H1 (cell line): ENCODE data around the gene MYORG. TPM values are rescaled to one million over a fixed set of nuclear protein-coding genes. Genes with fewer than 3 reads are reported as not detected.

Source experiments
- CTCF ChIA-PET: fragments of 300-600 bp; sonication (Branson Sonifier 250); formaldehyde crosslinking; loops from one replicate; lab custom pipeline; 2021; ENCODE audit not compliant: partially characterized antibody; lab: Charles Lee
- POLR2A ChIA-PET: fragments of 300-600 bp; sonication (Branson Sonifier 250); formaldehyde crosslinking; loops from one replicate; lab custom pipeline; 2021; ENCODE audit warnings: inconsistent platforms; ENCODE audit not compliant: partially characterized antibody; lab: Charles Lee
- DNase-seq, 2 experiments: peaks; one replicate each; pipeline versions ENCODE4 v3.0.0 to v3.0.0-alpha.2; 2010 to 2022; ENCODE audit warnings: low spot score in 2 of 2, low read depth in 1 of 2, mixed read lengths in 1 of 2
- FAIRE-seq: peaks from 2 replicates; lab custom pipeline; 2011; peaks lifted over from hg19 to GRCh38; lab: Jason Lieb, UNC
- H2AFZ ChIP-seq: 2 replicates; pipeline ENCODE4 v1.8.1; 2012; ENCODE audit warnings: low read length, inconsistent platforms
- H2AK5ac ChIP-seq: 2 replicates; pipeline ENCODE4 v1.6.1; 2013; ENCODE audit warnings: low read depth, low read length
- H2BK120ac ChIP-seq: replicated peaks from 2 replicates; pipeline ENCODE3; 2013; ENCODE audit warnings: low read depth, low read length, inconsistent platforms
- H2BK12ac ChIP-seq: 2 replicates; pipeline ENCODE4 v1.6.1; 2013; ENCODE audit warnings: low read depth, low read length
- H2BK15ac ChIP-seq: 2 replicates; pipeline ENCODE4 v1.6.1; 2013; ENCODE audit warnings: low read length
- H2BK20ac ChIP-seq: 2 replicates; pipeline ENCODE4 v1.6.1; 2013; ENCODE audit warnings: low read length
- H2BK5ac ChIP-seq: 2 replicates; pipeline ENCODE4 v1.6.1; 2013; ENCODE audit warnings: low read depth, low read length
- H3K14ac ChIP-seq: 2 replicates; pipeline ENCODE4 v1.6.1; 2013; ENCODE audit warnings: inconsistent platforms; ENCODE audit not compliant: insufficient read length
- H3K18ac ChIP-seq: 2 replicates; pipeline ENCODE4 v1.6.1; 2013; ENCODE audit warnings: low read length; ENCODE audit errors: extremely low read depth
- H3K23ac ChIP-seq: 2 replicates; pipeline ENCODE4 v1.6.1; 2013; ENCODE audit warnings: inconsistent platforms; ENCODE audit not compliant: insufficient read length
- H3K23me2 ChIP-seq: 2 replicates; pipeline ENCODE4 v1.6.1; 2013; ENCODE audit warnings: low read depth, low read length
- H3K27ac ChIP-seq: 2 replicates; pipeline ENCODE4 v1.6.1; 2011; ENCODE audit warnings: low read depth, low read length, inconsistent platforms
- H3K27me3 ChIP-seq, 4 experiments: replicated peaks in 1 of 4; 1 replicate in 1 of 4; 2 replicates in 3 of 4; pipeline versions ENCODE4 v1.6.1 to v1.8.1; 2011 to 2013; ENCODE audit warnings: low read length in 3 of 4, mild to moderate bottlenecking in 3 of 4, inconsistent platforms in 2 of 4, mixed read lengths in 2 of 4, moderate library complexity in 1 of 4; ENCODE audit not compliant: control insufficient read depth in 3 of 4, insufficient read depth in 3 of 4; ENCODE audit errors: extremely low read depth in 1 of 4
- H3K36me3 ChIP-seq, 4 experiments: 2 replicates each; pipeline versions ENCODE4 v1.6.1 to v1.8.1; 2011 to 2013; ENCODE audit warnings: mild to moderate bottlenecking in 4 of 4, low read length in 3 of 4, moderate library complexity in 2 of 4, control low read depth in 1 of 4, inconsistent platforms in 1 of 4; ENCODE audit not compliant: insufficient read depth in 4 of 4, control insufficient read depth in 2 of 4
- H3K4ac ChIP-seq: replicated peaks from 2 replicates; pipeline ENCODE3; 2013; ENCODE audit warnings: low read length, low read depth, mixed read lengths, inconsistent platforms; ENCODE audit not compliant: insufficient read length
- H3K4me1 ChIP-seq, 4 experiments: replicated peaks in 1 of 4; 1 replicate in 1 of 4; 2 replicates in 3 of 4; pipeline versions ENCODE4 v1.6.1 to v1.8.1; 2011 to 2013; ENCODE audit warnings: low read length in 3 of 4, inconsistent platforms in 2 of 4, mixed read lengths in 1 of 4; ENCODE audit not compliant: insufficient read depth in 4 of 4, control insufficient read depth in 3 of 4
- H3K4me2 ChIP-seq, 2 experiments: 2 replicates each; pipeline versions ENCODE4 v1.6.1 to v1.8.1; 2011 to 2013; ENCODE audit warnings: low read depth in 2 of 2, low read length in 2 of 2, control low read depth in 1 of 2, inconsistent platforms in 1 of 2, mild to moderate bottlenecking in 1 of 2; ENCODE audit not compliant: insufficient read depth in 1 of 2
- H3K4me3 ChIP-seq, 4 experiments: fragments of 200-600, 300-600 bp in 1 of 4; sonication (generic), shearing (Covaris generic), sonication (Bioruptor Twin) in 1 of 4; 2 replicates each; pipeline versions ENCODE4 v1.5.1 to v1.8.1; 2011 to 2016; ENCODE audit warnings: low read length in 4 of 4, low read depth in 3 of 4, control low read depth in 2 of 4, inconsistent platforms in 2 of 4, mild to moderate bottlenecking in 2 of 4, mixed read lengths in 1 of 4, moderate library complexity in 1 of 4; ENCODE audit not compliant: insufficient read depth in 2 of 4; ENCODE audit errors: extremely low read depth in 1 of 4
- H3K56ac ChIP-seq: replicated peaks from 2 replicates; pipeline ENCODE3; 2013; ENCODE audit warnings: low read depth, mild to moderate bottlenecking, mixed read lengths, low read length, inconsistent platforms; ENCODE audit not compliant: insufficient read length
- H3K79me1 ChIP-seq: 2 replicates; pipeline ENCODE4 v1.6.1; 2013; ENCODE audit warnings: low read depth, low read length, control low read depth
- H3K79me2 ChIP-seq, 2 experiments: 2 replicates each; pipeline versions ENCODE4 v1.6.1 to v1.8.1; 2012 to 2013; ENCODE audit warnings: low read length in 2 of 2, mild to moderate bottlenecking in 2 of 2, inconsistent platforms in 1 of 2; ENCODE audit not compliant: insufficient read depth in 2 of 2, control insufficient read depth in 1 of 2
- H3K9ac ChIP-seq, 4 experiments: replicated peaks in 1 of 4; 1 replicate in 1 of 4; 2 replicates in 3 of 4; pipeline versions ENCODE4 v1.6.1 to v1.8.1; 2011 to 2013; ENCODE audit warnings: low read depth in 3 of 4, low read length in 3 of 4, control low read depth in 2 of 4, mild to moderate bottlenecking in 2 of 4, moderate library complexity in 2 of 4, inconsistent platforms in 1 of 4; ENCODE audit errors: extremely low read depth in 1 of 4
- H3K9me3 ChIP-seq, 2 experiments: 2 replicates each; pipeline versions ENCODE4 v1.6.1 to v1.8.1; 2012 to 2013; ENCODE audit warnings: mild to moderate bottlenecking in 2 of 2, moderate library complexity in 2 of 2, control low read depth in 1 of 2, inconsistent platforms in 1 of 2, low read depth in 1 of 2, low read length in 1 of 2, mixed read lengths in 1 of 2; ENCODE audit not compliant: insufficient read depth in 2 of 2
- H4K20me1 ChIP-seq, 2 experiments: replicated peaks in 1 of 2; 2 replicates each; pipeline versions ENCODE3 to v1.8.1; 2011 to 2013; ENCODE audit warnings: inconsistent platforms in 2 of 2, low read length in 2 of 2, mild to moderate bottlenecking in 1 of 2; ENCODE audit not compliant: insufficient read depth in 2 of 2, control insufficient read depth in 1 of 2
- H4K5ac ChIP-seq: 2 replicates; pipeline ENCODE4 v1.6.1; 2013; ENCODE audit warnings: low read length, low read depth, mixed read lengths, inconsistent platforms; ENCODE audit not compliant: insufficient read length
- H4K8ac ChIP-seq: 2 replicates; pipeline ENCODE4 v1.8.0; 2013; ENCODE audit warnings: mild to moderate bottlenecking, moderate library complexity, low read length, inconsistent platforms; ENCODE audit not compliant: insufficient read depth; ENCODE audit errors: extremely low read depth
- H4K91ac ChIP-seq: replicated peaks from 2 replicates; pipeline ENCODE3; 2013; ENCODE audit warnings: low read length, mixed read lengths, inconsistent platforms; ENCODE audit not compliant: insufficient read length
- CREB1 ChIP-seq: IDR thresholded peaks from 2 replicates; pipeline ENCODE4 v1.6.1; 2012; ENCODE audit warnings: inconsistent platforms
- CTBP2 ChIP-seq: IDR thresholded peaks from 2 replicates; pipeline ENCODE4 v1.7.0; 2011; ENCODE audit warnings: borderline replicate concordance, mild to moderate bottlenecking, moderate library complexity, mixed read lengths, low read length; ENCODE audit not compliant: insufficient read depth, insufficient read length
- EGR1 ChIP-seq: IDR thresholded peaks from 2 replicates; pipeline ENCODE4 v1.6.1; 2011; ENCODE audit warnings: low read depth, low read length, borderline replicate concordance
- KDM1A ChIP-seq: fragments of 200-600, 300-600 bp; sonication (generic); IDR thresholded peaks from 2 replicates; pipeline ENCODE4 v1.7.1; 2016; ENCODE audit warnings: mild to moderate bottlenecking, low read length, borderline replicate concordance
- POLR2AphosphoS5 ChIP-seq: IDR thresholded peaks from 2 replicates; pipeline ENCODE4 v1.6.1; 2011; ENCODE audit warnings: low read depth, low read length
- RAD21 ChIP-seq, 2 experiments: IDR thresholded peaks in 1 of 2; conservative IDR thresholded peaks in 1 of 2; 2 replicates each; pipeline ENCODE4 v1.6.1; 2011; ENCODE audit warnings: low read depth in 2 of 2, low read length in 2 of 2, improper control_type of control experiment in 1 of 2, inconsistent platforms in 1 of 2, mild to moderate bottlenecking in 1 of 2, moderate library complexity in 1 of 2
- SIN3A ChIP-seq, 2 experiments: IDR thresholded peaks in 1 of 2; conservative IDR thresholded peaks in 1 of 2; 2 replicates each; pipeline ENCODE4 v1.6.1; 2011 to 2012; ENCODE audit warnings: low read length in 2 of 2, improper control_type of control experiment in 1 of 2, low read depth in 1 of 2, mild to moderate bottlenecking in 1 of 2
- SP1 ChIP-seq: IDR thresholded peaks from 2 replicates; pipeline ENCODE4 v1.6.1; 2011; ENCODE audit warnings: low read depth, low read length
- SUZ12 ChIP-seq: fragments of 200-600 bp; sonication (generic); IDR thresholded peaks from 2 replicates; pipeline ENCODE4 v1.6.1; 2012; ENCODE audit warnings: mild to moderate bottlenecking, inconsistent platforms, low read length, moderate library complexity, mixed read lengths
- TAF1 ChIP-seq: IDR thresholded peaks from 2 replicates; pipeline ENCODE4 v1.6.1; 2011; ENCODE audit warnings: mild to moderate bottlenecking, low read depth, low read length
- TAF7 ChIP-seq: optimal IDR thresholded peaks from 2 replicates; pipeline ENCODE3; 2011; ENCODE audit warnings: low read depth, mild to moderate bottlenecking, inconsistent platforms, low read length, moderate library complexity, borderline replicate concordance
- TBP ChIP-seq: IDR thresholded peaks from 2 replicates; pipeline ENCODE4 v1.6.1; 2011; ENCODE audit warnings: low read depth, low read length, improper control_type of control experiment
- YY1 ChIP-seq: IDR thresholded peaks from 2 replicates; pipeline ENCODE4 v1.6.1; 2011; ENCODE audit warnings: low read depth, mild to moderate bottlenecking, low read length
- ZNF274 ChIP-seq: IDR thresholded peaks from 2 replicates; pipeline ENCODE4 v1.7.0; 2012; ENCODE audit warnings: low read length, borderline replicate concordance; ENCODE audit errors: extremely low read depth
- WGBS, 2 experiments: shearing (Covaris generic) in 1 of 2; methylation state at CpG; one replicate each; pipeline versions ENCODE4 v1.1.6 to v1.1.7; 2013 to 2015; ENCODE audit warnings: low lambda C conversion rate in 2 of 2, mixed read lengths in 2 of 2, inconsistent platforms in 1 of 2, low coverage in 1 of 2, missing lambda C conversion rate in 1 of 2; ENCODE audit not compliant: insufficient replicate concordance in 2 of 2, insufficient coverage in 1 of 2, insufficient read length in 1 of 2; ENCODE audit errors: extremely low coverage in 1 of 2, missing lambda C conversion rate in 1 of 2; 5-methylcytosine and 5-hydroxymethylcytosine counted together
- polyA plus RNA-seq, 7 experiments: library from polyadenylated mRNA; depleted of rRNA in 3 of 7; stranded (reverse) in 5 of 7; unstranded in 2 of 7; fragments of >200 nt in 5 of 7; fragments of 200-250 nt in 2 of 7; gene quantifications; 1 replicate in 5 of 7; 2 replicates in 1 of 7; 4 replicates in 1 of 7; pipeline versions ENCODE4 v1.2.1 to v1.2.3, GENCODE V29; 2011 to 2013; ENCODE audit warnings: missing spikeins in 2 of 7, mixed read lengths in 2 of 7
- total RNA-seq: library from RNA; stranded (reverse); fragmentation: NEBNext Ultra II Directional; extraction: Animal tissue kit (Norgen Biotek cat#: 25700); gene quantifications from 2 replicates; pipeline ENCODE4 v1.2.1, GENCODE V29; 2021

MYORG gene
- total and polyA plus RNA-seq, 2 of the 8 experiments (the other 6 are each of a cell fraction or from before 2014, with no cell fraction given), result 1.2 to 5.9 TPM

- no peaks in the 10 kb centered on the region for H3K4me1 ChIP-seq
- no peak overlapping the region for H3K56ac ChIP-seq
- no peaks in the 10 kb centered on the region; the same call in 1 of the 2 replicates for H3K79me1 ChIP-seq
- no peak for FAIRE-seq
- H3K27me3 ChIP-seq, result no peaks in the 10 kb centered on the region
- H3K36me3 ChIP-seq, result peaks cover 0 to 11% (median 4%) of the 10 kb centered on the region in 4 experiments; a peak in 4 of 8 replicates
- no peak overlapping the region for H2BK15ac ChIP-seq
- no peak overlapping the region for H2BK20ac ChIP-seq
- H3K4me2 ChIP-seq, result no peak overlapping the region
- H2BK120ac ChIP-seq, result no peak overlapping the region
- H3K27ac ChIP-seq, result no peak overlapping the region
- H4K20me1 ChIP-seq, result no peaks in the 10 kb centered on the region
- POLR2A ChIA-PET, result interaction anchor here (0.7 to 1.2 kb wide), 3 partner anchors 10 to 217 kb away, joined by 3 read pairs; no protein-coding TSS in a partner anchor
- H2AFZ ChIP-seq, result no peak overlapping the region
- no peak overlapping the region for H2BK5ac ChIP-seq
- no peak overlapping the region for H3K4me3 ChIP-seq
- H3K23me2 ChIP-seq, result no peaks in the 10 kb centered on the region
- CTCF ChIA-PET, result interaction anchor here (4.0 to 16.6 kb wide), 2 partner anchors 11 to 32 kb away, joined by 27 to 350 read pairs; partner anchors contain the start of gene MYORG
- no peak overlapping the region for H2AK5ac ChIP-seq
- H3K23ac ChIP-seq, result no peak overlapping the region
- WGBS, 2 experiments, result 72% methylated on average over 1 of the region's 1 CpG; no CpG with 5 or more reads in 1 of the 2 experiments
- H3K79me2 ChIP-seq, result no peaks in the 10 kb centered on the region
- H4K91ac ChIP-seq, result no peak overlapping the region
- no peak overlapping the region for H4K8ac ChIP-seq
- no peak overlapping the region for H3K9ac ChIP-seq
- no peak overlapping the region for H2BK12ac ChIP-seq
- no peaks in the 10 kb centered on the region for H3K9me3 ChIP-seq
- no peak for DNase-seq
- H4K5ac ChIP-seq, result no peak overlapping the region
- H3K4ac ChIP-seq, result no peak overlapping the region
- H3K18ac ChIP-seq, result no peak overlapping the region
- no peak overlapping the region for H3K14ac ChIP-seq
- TF ChIP-seq SUZ12 (no peak), YY1 (no peak), ZNF274 (no peak), TBP (no peak), RAD21 (IDR thresholded peaks at IDR 0.05 in 1 of 2, conservative IDR thresholded peaks at IDR 0.05 in 1 of 2; ENCODE audit: low read depth in 2 of 2, low read length in 2 of 2) (no peak), POLR2AphosphoS5 (no peak), SIN3A (conservative IDR thresholded peaks at IDR 0.05 in 1 of 2, IDR thresholded peaks at IDR 0.05 in 1 of 2; ENCODE audit: low read depth in 1 of 2, low read length in 2 of 2) (no peak), TAF7 (no peak), SP1 (no peak), TAF1 (no peak), CREB1 (no peak), CTBP2 (no peak), KDM1A (no peak), EGR1 (no peak)
Observed at GRCh38 chr9:34343605-34344004, 33.1 kb downstream of the MYORG start.
